Ovary (tissue), 9 donors: ENCODE measurements around the gene MPND. TPM values are rescaled to one million over a fixed set of nuclear protein-coding genes. Genes with fewer than 3 reads are reported as not detected.

ENCODE experiments used
- DNase-seq, 5 donors: peaks; one replicate each; pipeline ENCODE4 v3.0.0-alpha.2; 2019 to 2020
- H3K27ac ChIP-seq, 2 donors: fragments of 200-600 bp; one replicate each; pipeline versions ENCODE4 v1.5.1 to v1.8.0; 2019 to 2022
- H3K27me3 ChIP-seq: fragments of 200-600 bp; one replicate; pipeline ENCODE4 v1.8.0; 2022
- H3K36me3 ChIP-seq: fragments of 200-600 bp; sonication (generic); one replicate; pipeline ENCODE4 v1.5.1; 2019
- H3K4me1 ChIP-seq: one replicate; pipeline ENCODE4 v1.8.1; 2013; ENCODE audit warnings: mild to moderate bottlenecking, moderate library complexity; ENCODE audit not compliant: insufficient read depth
- H3K4me3 ChIP-seq: fragments of 200-600 bp; sonication (generic); one replicate; pipeline ENCODE4 v1.5.1; 2017
- H3K9me3 ChIP-seq, 2 donors: fragments of 200-600 bp in 1 of 2; sonication (generic) in 1 of 2; one replicate each; pipeline versions ENCODE4 v1.5.1 to v1.8.1; 2013 to 2019; ENCODE audit warnings: mild to moderate bottlenecking in 1 of 2, moderate library complexity in 1 of 2
- CTCF ChIP-seq, 3 donors: fragments of 450-650 bp in 2 of 3; fragments of 200-600 bp in 1 of 3; IDR thresholded peaks; one replicate each; pipeline versions ENCODE4 v1.5.1 to v1.8.0; 2016 to 2022; ENCODE audit warnings: antibody characterized with exemption in 3 of 3, mild to moderate bottlenecking in 1 of 3
- EP300 ChIP-seq: sonication (generic); formaldehyde crosslinking; IDR thresholded peaks from one replicate; pipeline ENCODE4 v1.6.1; 2017; ENCODE audit warnings: antibody characterized with exemption
- POLR2A ChIP-seq: fragments of 450-650 bp; IDR thresholded peaks from one replicate; pipeline ENCODE4 v1.6.1; 2017; ENCODE audit warnings: antibody characterized with exemption, mild to moderate bottlenecking, moderate library complexity
- WGBS, 3 donors: extraction: QIAGEN DNeasy Blood & Tissue Kit in 1 of 3; methylation state at CpG; one replicate each; pipeline versions ENCODE4 v1.1.5 to v1.1.7; 2013 to 2017; 5-methylcytosine and 5-hydroxymethylcytosine counted together
- intact Hi-C, 4 donors: fragments of 100-400 bp; cut with DNase I; formaldehyde crosslinking; loops; one replicate each; pipeline versions ENCODE4 v1.11.0 to v1.15.1; 2022 to 2023
- polyA plus RNA-seq, 2 donors: library from polyadenylated mRNA; stranded (reverse); fragments of 200-250 nt in 1 of 2; fragments of 350-450 nt in 1 of 2; fragmentation: Illumina TruSeq in 1 of 2; extraction: RNeasy Lipid Tissue Mini Kit (QIAGEN cat#74804) in 1 of 2; gene quantifications; one replicate each; pipeline ENCODE4 v1.2.3, GENCODE V29; 2013 to 2014
- total RNA-seq, 7 donors: library from RNA; depleted of rRNA in 2 of 7; stranded (reverse); fragments of >200 nt in 2 of 7; fragmentation: NEBNext Ultra II Directional in 3 of 7; extraction: Animal tissue kit (Norgen Biotek cat#: 25700) in 3 of 7; gene quantifications; one replicate each; pipeline versions ENCODE4 v1.1.0 to v1.2.4, GENCODE V29; 2016 to 2023
- donor health status: DM: no; HTN: no; CAD: no; lungs with moderate emphysema.
- donor health status: DM: no; HTN: no; CAD: no.
- donor health status: Bipolar disorder and iron deficiency.
- donor health status: DM: yes; HTN: yes; CAD: no.
- donor health status: DM: no; HTN: no; CAD: no.
- donor health status: DM: yes; HTN: yes; CAD: no.

MPND gene
- total and polyA plus RNA-seq, 9 donors, result 2.4 to 31.1 (median 15.1) TPM

- 1% methylated on average over 50 to 84 of the region's 84 CpGs for WGBS, 3 donors
Measured at GRCh38 chr19:4402171-4403004, 59.0 kb downstream of the MPND start, which contains the start of gene CHAF1A. TSS of gene CHAF1A (plus strand) at chr19:4402640. CDS start at chr19:4402763, 123 bp downstream.

GRCh38 chr19:4403005-4403761, 59.8 kb downstream of the MPND start:
- WGBS, 3 donors, result 7 to 10% (median 9%) methylated on average over 32 of the region's 32 CpGs
- H3K27me3 ChIP-seq, result no peaks in the 10 kb centered on the region
- intact Hi-C loops, result loop anchor here in 1 of 4 donors (5.0 kb wide), 2 partner anchors 61 to 1959 kb away; partner anchors contain the start of genes CLPP and MPND
- TF ChIP-seq POLR2A (no peak), CTCF (IDR thresholded peaks at IDR 0.05) (no peak), EP300 (no peak)
- no peaks in the 10 kb centered on the region for H3K36me3 ChIP-seq
- peak overlapping the region; percentile 45 for H3K4me3 ChIP-seq
- DNase-seq, result peak in 2 of 5 donors; percentile 52 to 61
- peaks cover 11% of the 10 kb centered on the region for H3K4me1 ChIP-seq
- no peaks in the 10 kb centered on the region for H3K9me3 ChIP-seq
- H3K27ac ChIP-seq, result peak overlapping the region in 1 of 2 donors; percentile 54

More at GRCh38 chr19:4402171-4403004, 59.0 kb downstream of the MPND start, which contains the start of gene CHAF1A:
- DNase-seq, result peak; percentile 99 to 100 (median 99)
- intact Hi-C loops, result loop anchor here in 1 of 4 donors (5.0 kb wide), 2 partner anchors 60 to 1960 kb away; partner anchors contain the start of genes CLPP and MPND
- no peaks in the 10 kb centered on the region for H3K27me3 ChIP-seq
- H3K4me1 ChIP-seq, result peaks cover 11% of the 10 kb centered on the region
- no peaks in the 10 kb centered on the region for H3K36me3 ChIP-seq
- peak within 1 kb of the TSS; percentile 54 to 88 for H3K27ac ChIP-seq
- peak within 1 kb of the TSS; percentile 45 for H3K4me3 ChIP-seq
- no peaks in the 10 kb centered on the region for H3K9me3 ChIP-seq
- TF ChIP-seq POLR2A, result peak; percentile 86
- TF ChIP-seq EP300, result peak; percentile 41
- TF ChIP-seq CTCF (IDR thresholded peaks at IDR 0.05), result no peak

GRCh38 chr19:4405977-4406376, 62.6 kb downstream of the MPND start:
- no peak for DNase-seq
- Histone ChIP-seq H3K4me1 (peaks cover 8% of the 10 kb centered on the region), H3K27ac (no peak overlapping the region), H3K4me3 (no peak overlapping the region), H3K27me3 (no peaks in the 10 kb centered on the region), H3K36me3 (no peaks in the 10 kb centered on the region), H3K9me3 (no peaks in the 10 kb centered on the region)
- TF ChIP-seq CTCF (IDR thresholded peaks at IDR 0.05) (no peak), EP300 (no peak), POLR2A (no peak)
- 74 to 91% (median 80%) methylated on average over 8 of the region's 8 CpGs for WGBS, 3 donors
- intact Hi-C loops, result no loop called here

GRCh38 chr19:4406626-4407025, 63.3 kb downstream of the MPND start:
- no peak for DNase-seq
- Histone ChIP-seq H3K27ac (no peak overlapping the region), H3K4me1 (peaks cover 6% of the 10 kb centered on the region), H3K4me3 (no peak overlapping the region), H3K36me3 (no peaks in the 10 kb centered on the region), H3K9me3 (no peaks in the 10 kb centered on the region), H3K27me3 (no peaks in the 10 kb centered on the region)
- WGBS, 3 donors, result 91 to 94% (median 91%) methylated on average over 7 of the region's 7 CpGs
- TF ChIP-seq CTCF (IDR thresholded peaks at IDR 0.05) (no peak), EP300 (no peak), POLR2A (no peak)
- intact Hi-C loops, result no loop called here
